A549 (cell line): Measurements from ENCODE around the gene PGM2.

ENCODE experiments used
- PHF8 ChIP-seq: fragments of 200-600 bp; sonication (generic); IDR thresholded peaks from 2 replicates; pipeline ENCODE4 v1.6.1; 2016; ENCODE audit warnings: low read depth, mild to moderate bottlenecking, antibody characterized with exemption, moderate library complexity, borderline replicate concordance
- POLR2A ChIP-seq: IDR thresholded peaks from 2 replicates; pipeline ENCODE4 v1.6.1; 2012; ENCODE audit warnings: mild to moderate bottlenecking, low read length
- TF ChIP-seq, protein P1 (sequence below): fragments of >200 bp; sonication (Bioruptor Twin); formaldehyde crosslinking; IDR thresholded peaks from 3 replicates; pipeline ENCODE4 v1.5.1; 2016

DNA sequence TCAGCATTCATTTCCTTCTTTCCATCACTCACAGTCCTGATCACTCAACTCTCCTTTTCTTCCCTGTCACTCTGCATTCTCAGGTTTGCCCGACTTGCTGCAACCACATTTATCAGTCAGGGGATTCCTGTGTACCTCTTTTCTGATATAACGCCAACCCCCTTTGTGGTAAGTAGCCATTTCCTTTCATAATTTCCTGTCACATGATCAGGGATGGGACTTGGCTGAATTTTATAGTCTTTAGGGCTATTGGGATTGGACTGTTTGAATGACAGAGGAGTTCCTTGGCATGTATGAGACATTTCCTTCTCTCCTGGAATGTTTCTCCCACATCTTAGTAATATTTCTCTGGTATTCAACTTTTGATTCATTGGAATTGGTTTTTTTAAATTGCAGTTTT, 11.0 kb downstream of the PGM2 start:
- TF ChIP-seq, protein P1, sequence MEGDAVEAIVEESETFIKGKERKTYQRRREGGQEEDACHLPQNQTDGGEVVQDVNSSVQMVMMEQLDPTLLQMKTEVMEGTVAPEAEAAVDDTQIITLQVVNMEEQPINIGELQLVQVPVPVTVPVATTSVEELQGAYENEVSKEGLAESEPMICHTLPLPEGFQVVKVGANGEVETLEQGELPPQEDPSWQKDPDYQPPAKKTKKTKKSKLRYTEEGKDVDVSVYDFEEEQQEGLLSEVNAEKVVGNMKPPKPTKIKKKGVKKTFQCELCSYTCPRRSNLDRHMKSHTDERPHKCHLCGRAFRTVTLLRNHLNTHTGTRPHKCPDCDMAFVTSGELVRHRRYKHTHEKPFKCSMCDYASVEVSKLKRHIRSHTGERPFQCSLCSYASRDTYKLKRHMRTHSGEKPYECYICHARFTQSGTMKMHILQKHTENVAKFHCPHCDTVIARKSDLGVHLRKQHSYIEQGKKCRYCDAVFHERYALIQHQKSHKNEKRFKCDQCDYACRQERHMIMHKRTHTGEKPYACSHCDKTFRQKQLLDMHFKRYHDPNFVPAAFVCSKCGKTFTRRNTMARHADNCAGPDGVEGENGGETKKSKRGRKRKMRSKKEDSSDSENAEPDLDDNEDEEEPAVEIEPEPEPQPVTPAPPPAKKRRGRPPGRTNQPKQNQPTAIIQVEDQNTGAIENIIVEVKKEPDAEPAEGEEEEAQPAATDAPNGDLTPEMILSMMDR: no peak
- TF ChIP-seq POLR2A (no peak), PHF8 (no peak)
